Cerebellar cortex (tissue), 1 donor: ENCODE measurements around the gene SLC35B1.

Experiments
- DNase-seq: peaks from one replicate; pipeline ENCODE4 v3.0.0-alpha.2; 2015; ENCODE audit warnings: low spot score

Gene SLC35B1

GRCh38 chr17:49707608-49708514 is at the start of gene SLC35B1:
SLC35B1 (minus strand) TSS chr17:49707964; CDS start chr17:49707833, 131 bp downstream.
- DNase-seq, result peak; percentile 99

DNA sequence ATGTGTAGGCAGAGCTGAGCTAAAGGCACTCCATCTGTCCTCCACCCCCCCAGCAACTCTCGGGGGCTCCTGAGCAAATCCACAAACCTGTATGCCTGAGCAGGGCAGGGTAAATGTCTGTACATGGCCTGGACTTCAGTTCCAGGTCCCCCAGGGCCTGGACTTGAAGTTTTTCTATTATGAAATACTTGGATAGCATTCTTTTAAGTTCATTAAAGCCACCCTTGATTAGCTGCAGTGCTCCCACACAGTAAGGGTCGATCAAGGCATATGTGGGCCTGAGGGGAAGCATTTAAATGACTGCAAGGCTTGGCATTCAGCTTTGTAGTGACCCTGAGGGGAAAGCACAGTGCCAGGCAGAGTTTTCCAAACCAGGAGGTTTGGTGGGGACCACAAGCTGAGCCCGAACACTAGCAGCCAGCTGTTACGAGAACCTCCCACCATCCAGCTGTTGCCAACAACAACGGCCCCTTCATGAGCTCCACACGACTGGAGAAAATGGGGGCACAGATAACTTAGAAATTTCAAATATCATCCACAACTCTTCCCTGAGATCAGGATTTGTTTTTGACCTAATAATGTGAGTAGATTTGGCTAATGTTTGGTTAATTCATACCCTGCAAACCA is 49.5 kb upstream of the SLC35B1 start:
- no peak for DNase-seq

DNA sequence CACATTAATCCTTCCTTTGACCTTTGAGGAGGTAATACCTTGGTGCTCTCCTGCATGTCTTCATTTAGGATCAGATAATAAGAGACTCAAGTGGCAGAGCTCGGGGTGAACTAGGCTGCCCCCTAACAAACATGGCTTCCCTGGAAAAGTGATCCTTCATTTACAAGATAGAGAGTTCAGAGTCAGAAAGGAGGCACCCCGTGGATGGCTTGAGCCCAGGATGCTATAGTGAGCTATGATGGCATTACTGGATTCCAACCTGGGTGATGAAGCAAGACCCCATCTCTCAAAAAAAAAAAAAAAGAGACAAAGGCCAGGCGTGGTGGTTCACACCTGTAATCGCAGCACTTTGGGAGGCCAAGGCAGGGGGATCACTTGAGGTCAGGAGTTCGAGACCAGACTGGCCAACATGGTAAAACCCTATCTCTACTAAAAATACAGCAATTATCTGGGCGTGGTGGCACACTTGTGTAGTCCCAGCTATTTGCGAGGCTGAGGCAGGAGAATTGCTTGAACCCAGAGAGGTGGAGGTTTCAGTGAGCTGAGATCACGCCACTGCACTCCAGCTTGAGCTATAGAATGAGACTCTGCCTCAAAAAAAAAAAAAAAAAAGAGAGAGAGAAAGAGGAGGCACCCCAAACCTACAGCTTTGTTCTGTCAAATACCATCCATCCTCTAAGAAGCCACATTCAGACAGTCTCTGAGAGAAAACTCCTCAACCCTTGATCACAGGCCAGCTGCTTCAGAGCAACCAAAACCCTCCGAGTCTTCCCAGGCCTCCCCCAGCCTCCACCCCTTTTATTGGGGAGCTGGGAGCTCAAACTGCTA is 48.8 kb upstream of the SLC35B1 start:
- no peak for DNase-seq

DNA sequence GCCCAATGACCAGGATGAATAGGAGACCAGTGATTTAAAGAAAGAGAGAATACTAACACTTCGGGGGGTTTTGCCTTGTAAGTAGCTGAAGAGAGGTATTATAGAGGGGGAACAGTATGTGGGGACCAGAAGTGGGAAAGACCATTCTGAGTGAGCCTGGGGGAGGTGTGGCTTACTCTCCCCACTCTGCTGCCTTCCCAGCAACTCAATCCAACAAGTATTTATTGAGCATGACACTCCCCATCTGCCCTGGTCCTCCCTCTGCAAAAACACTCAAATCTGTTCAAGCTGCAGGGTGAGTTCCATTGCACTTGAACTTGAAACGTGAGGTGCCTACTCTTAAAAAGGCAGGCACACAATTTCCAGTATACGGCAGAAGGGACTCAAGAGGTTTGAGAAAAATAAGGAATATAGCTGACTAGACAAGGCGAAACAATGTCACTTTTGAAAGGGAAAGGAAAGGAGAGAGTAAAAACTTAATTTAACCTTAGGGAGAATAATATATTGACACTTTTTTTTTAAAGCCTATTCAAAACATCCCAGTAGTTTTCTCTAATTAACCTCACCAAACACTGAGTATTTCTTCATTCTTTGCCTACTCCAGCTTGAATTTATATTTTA is 48.0 kb upstream of the SLC35B1 start:
- DNase-seq, result peak; percentile 68

- no peak for DNase-seq
Observed at GRCh38 chr17:49753959-49754391, 46.2 kb upstream of the SLC35B1 start.

GRCh38 chr17:49752508-49752907 is 44.7 kb upstream of the SLC35B1 start:
- no peak for DNase-seq

DNA sequence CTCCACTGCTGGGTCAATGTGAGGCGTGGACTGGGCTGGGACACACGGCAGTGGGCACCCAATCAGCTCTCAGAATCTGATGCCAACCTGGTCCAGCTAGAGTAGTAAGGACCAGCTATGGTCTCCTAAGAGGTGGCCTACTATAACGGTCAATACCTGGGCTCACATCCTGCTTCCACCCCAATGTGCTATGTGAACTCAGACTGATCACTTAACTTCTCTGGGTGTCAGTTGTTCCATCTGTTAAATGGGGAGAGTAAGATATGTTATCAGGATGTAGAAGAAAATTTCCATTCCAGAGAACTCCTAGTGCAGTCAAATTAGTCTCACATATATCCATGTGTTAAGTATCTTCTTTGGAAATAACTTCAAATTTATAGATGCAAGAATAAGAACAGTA is 42.0 kb upstream of the SLC35B1 start:
- DNase-seq, result no peak

DNA sequence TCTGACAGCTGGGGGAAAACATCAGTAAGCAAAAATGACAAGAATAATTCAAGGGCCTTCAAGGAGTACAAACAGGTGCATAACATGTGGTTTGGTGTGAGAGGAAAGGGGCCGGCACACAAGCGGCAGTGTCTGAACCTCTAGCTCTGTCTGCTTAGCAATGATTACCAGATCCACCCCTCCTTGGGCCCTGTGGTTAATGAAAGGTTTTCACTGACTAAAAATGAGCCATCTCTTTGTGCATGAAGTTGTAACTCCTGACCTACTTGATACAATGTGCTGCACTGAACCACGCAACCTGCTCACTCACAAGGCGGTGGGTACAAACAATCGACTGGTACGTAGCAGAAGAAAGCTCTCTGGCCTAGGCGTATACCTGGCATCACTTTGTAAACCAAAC is 41.0 kb upstream of the SLC35B1 start:
- no peak for DNase-seq

DNA sequence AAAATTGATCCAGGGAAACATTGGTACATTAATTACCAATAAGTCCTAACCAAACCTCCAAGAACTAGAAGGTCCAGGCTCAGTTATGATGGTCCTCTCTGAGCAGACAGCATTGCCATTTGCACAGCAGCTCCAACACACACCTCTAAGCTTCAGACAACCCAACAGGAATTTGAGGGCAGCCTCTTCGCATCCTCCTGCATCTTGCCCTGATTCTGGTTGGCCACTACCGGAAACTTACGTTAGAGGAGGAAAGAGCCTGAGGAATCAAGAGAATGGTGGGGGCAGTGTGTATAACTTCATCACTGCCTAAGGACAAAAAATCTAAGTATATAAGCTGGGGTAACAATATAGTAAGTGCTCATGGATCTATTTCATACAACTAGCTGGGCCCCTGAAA is 40.5 kb upstream of the SLC35B1 start:
- DNase-seq, result no peak

DNA sequence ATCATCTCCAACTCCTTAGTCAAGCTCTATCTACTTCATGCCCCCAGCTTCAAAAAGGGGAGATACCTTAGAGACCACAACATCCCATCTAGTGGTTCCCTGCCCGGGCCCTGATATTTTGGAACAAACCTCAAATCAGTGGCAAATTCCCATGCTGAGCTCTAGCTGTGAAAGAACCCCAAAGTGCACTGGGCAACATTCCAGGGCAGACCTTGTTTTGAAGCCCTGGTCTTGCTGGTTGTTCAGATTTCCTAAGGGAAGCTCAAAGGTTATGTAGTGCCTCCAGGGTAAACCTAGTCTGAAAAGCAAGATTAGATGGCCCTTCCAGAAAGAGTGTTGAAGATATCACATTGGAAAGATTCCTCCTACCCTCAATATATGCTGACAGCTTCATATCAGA is 39.9 kb upstream of the SLC35B1 start:
- no peak for DNase-seq

- no peak for DNase-seq
Observed at GRCh38 chr17:49746791-49747490, 39.2 kb upstream of the SLC35B1 start.

GRCh38 chr17:49745175-49746139 is 37.7 kb upstream of the SLC35B1 start:
- no peak for DNase-seq

- no peak for DNase-seq
Observed at GRCh38 chr17:49742166-49742638, 34.4 kb upstream of the SLC35B1 start.

- DNase-seq, result no peak
Observed at GRCh38 chr17:49741692-49742076, 33.9 kb upstream of the SLC35B1 start.

- DNase-seq, result peak; percentile 63
Observed at GRCh38 chr17:49741009-49741691, 33.4 kb upstream of the SLC35B1 start.

- peak; percentile 47 for DNase-seq
Observed at GRCh38 chr17:49739641-49740271, 32.0 kb upstream of the SLC35B1 start.

DNA sequence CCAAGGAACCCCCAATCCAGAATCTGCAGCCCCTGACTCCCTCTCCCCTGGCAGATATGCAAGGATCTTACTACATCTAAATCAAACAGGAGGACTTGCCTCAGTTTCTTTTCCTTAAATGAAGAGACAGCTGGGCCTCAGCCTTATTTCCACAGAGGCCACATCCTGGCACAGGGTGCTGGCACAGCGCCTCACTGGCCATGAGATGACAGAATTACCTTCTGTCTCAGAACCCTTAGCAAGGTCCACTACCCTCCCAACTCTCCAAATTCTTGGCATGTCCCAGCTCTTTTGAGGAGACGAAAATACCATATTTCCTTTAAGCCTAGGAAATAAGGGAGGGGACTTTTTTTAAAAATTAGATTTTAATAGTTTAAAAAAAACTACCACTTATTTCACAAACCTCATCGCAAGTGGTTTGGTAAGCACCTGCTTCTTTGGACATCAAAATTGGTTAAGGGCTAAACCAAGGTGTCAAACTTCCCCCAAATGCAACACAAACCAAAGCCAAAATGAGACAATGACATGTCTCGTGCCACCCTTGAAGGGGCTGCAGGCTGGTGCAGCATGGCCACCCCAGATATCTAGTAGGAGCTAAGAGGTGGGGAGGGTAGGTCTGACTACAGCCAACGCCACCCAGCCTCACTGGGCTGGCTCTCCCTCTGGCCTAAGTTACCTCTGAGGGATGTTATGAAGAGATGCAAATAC is 30.8 kb upstream of the SLC35B1 start:
- peak; percentile 90 for DNase-seq
